Trophoblast cell (in vitro differentiated cells and primary cell): ENCODE data around the gene NDUFAF8.

ENCODE experiments used
- DNase-seq, 2 donors: peaks; one replicate each; pipeline ENCODE4 v3.0.0-alpha.2; 2016
- H2AFZ ChIP-seq: 2 replicates; pipeline ENCODE4 v1.6.1; 2013; ENCODE audit warnings: low read length, moderate library complexity, mild to moderate bottlenecking; ENCODE audit not compliant: insufficient read depth, poor library complexity
- H2AK5ac ChIP-seq: 2 replicates; pipeline ENCODE4 v1.6.1; 2013; ENCODE audit warnings: mild to moderate bottlenecking, low read length
- H2BK120ac ChIP-seq: 2 replicates; pipeline ENCODE4 v1.6.1; 2013; ENCODE audit warnings: low read length, mild to moderate bottlenecking, moderate library complexity; ENCODE audit not compliant: insufficient read depth, poor library complexity
- H2BK12ac ChIP-seq: 2 replicates; pipeline ENCODE4 v1.6.1; 2013; ENCODE audit warnings: mild to moderate bottlenecking, low read length, moderate library complexity
- H2BK5ac ChIP-seq: 2 replicates; pipeline ENCODE4 v1.6.1; 2013; ENCODE audit warnings: low read length, low read depth, moderate library complexity, mild to moderate bottlenecking; ENCODE audit not compliant: poor library complexity
- H3K14ac ChIP-seq: 2 replicates; pipeline ENCODE4 v1.6.1; 2013; ENCODE audit warnings: mild to moderate bottlenecking, low read length
- H3K18ac ChIP-seq: 2 replicates; pipeline ENCODE4 v1.6.1; 2013; ENCODE audit warnings: mild to moderate bottlenecking, low read length
- H3K23ac ChIP-seq: 2 replicates; pipeline ENCODE4 v1.6.1; 2013; ENCODE audit warnings: low read length
- H3K27ac ChIP-seq: 2 replicates; pipeline ENCODE4 v1.5.1; 2013; ENCODE audit warnings: low read depth, mild to moderate bottlenecking, inconsistent platforms, low read length, moderate library complexity
- H3K27me3 ChIP-seq: 2 replicates; pipeline ENCODE4 v1.6.1; 2013; ENCODE audit warnings: inconsistent platforms, mild to moderate bottlenecking, low read length, moderate library complexity; ENCODE audit not compliant: insufficient read depth
- H3K36me3 ChIP-seq, 2 experiments: 1 replicate in 1 of 2; 2 replicates in 1 of 2; pipeline ENCODE4 v1.6.1; 2013; ENCODE audit warnings: low read length in 2 of 2, mild to moderate bottlenecking in 2 of 2, moderate library complexity in 1 of 2; ENCODE audit not compliant: insufficient read depth in 2 of 2, control insufficient read depth in 1 of 2
- H3K4ac ChIP-seq: 2 replicates; pipeline ENCODE4 v1.6.1; 2013; ENCODE audit warnings: low read depth, mild to moderate bottlenecking, low read length, moderate library complexity
- H3K4me1 ChIP-seq, 2 experiments: 1 replicate in 1 of 2; 2 replicates in 1 of 2; pipeline ENCODE4 v1.6.1; 2013; ENCODE audit warnings: low read length in 2 of 2, mild to moderate bottlenecking in 2 of 2, moderate library complexity in 1 of 2; ENCODE audit not compliant: insufficient read depth in 2 of 2, control insufficient read depth in 1 of 2
- H3K4me2 ChIP-seq: 2 replicates; pipeline ENCODE4 v1.6.1; 2013; ENCODE audit warnings: inconsistent platforms, mild to moderate bottlenecking, low read length, moderate library complexity
- H3K4me3 ChIP-seq: 2 replicates; pipeline ENCODE4 v1.5.1; 2013; ENCODE audit warnings: mild to moderate bottlenecking, low read depth, low read length, inconsistent platforms
- H3K79me1 ChIP-seq: one replicate; pipeline ENCODE4 v1.6.1; 2013; ENCODE audit warnings: low read length
- H3K79me2 ChIP-seq: 2 replicates; pipeline ENCODE4 v1.6.1; 2013; ENCODE audit warnings: low read length, mild to moderate bottlenecking; ENCODE audit not compliant: control insufficient read depth, insufficient read depth, poor library complexity
- H3K9ac ChIP-seq: 2 replicates; pipeline ENCODE4 v1.6.1; 2013; ENCODE audit warnings: mild to moderate bottlenecking, low read length
- H3K9me3 ChIP-seq: 2 replicates; pipeline ENCODE4 v1.6.1; 2013; ENCODE audit warnings: low read depth, mild to moderate bottlenecking, control low read depth, inconsistent platforms, low read length; ENCODE audit not compliant: insufficient read depth
- H4K12ac ChIP-seq: 2 replicates; pipeline ENCODE4 v1.6.1; 2013; ENCODE audit warnings: low read depth, mild to moderate bottlenecking, low read length, moderate library complexity
- H4K8ac ChIP-seq: 2 replicates; pipeline ENCODE4 v1.6.1; 2013; ENCODE audit warnings: low read depth, mild to moderate bottlenecking, low read length, moderate library complexity
- H4K91ac ChIP-seq: one replicate; pipeline ENCODE4 v1.6.1; 2013; ENCODE audit warnings: low read depth, mild to moderate bottlenecking, low read length, moderate library complexity
- WGBS: extraction: QIAGEN DNeasy Blood & Tissue Kit; methylation state at CpG from one replicate; pipeline ENCODE4 v1.1.7; 2013; ENCODE audit warnings: missing lambda C conversion rate; ENCODE audit not compliant: insufficient read length, insufficient coverage; ENCODE audit errors: extremely low coverage; 5-methylcytosine and 5-hydroxymethylcytosine counted together

The NDUFAF8 gene

DNA sequence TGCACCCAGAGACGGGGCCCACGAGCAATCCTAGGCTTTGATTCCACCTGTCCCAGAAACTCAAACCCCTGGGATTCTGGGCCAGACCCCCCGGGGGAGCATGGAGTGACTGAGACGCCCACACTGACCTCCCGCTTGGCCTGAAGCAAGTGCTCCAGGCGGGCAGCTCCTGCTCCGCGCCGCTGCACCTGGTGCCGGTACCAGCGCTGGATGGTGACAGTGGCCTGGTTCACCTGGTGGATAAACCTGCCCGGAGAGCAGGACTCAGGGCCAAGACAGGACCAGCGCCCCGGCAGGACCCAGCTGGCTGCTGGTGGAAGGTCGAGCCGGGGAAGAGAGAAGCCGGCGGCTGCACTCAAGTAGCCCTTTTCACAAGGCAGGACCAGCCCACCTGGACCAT is 38.9 kb upstream of the NDUFAF8 start:
- Histone ChIP-seq H2AK5ac (no peak overlapping the region), H3K27me3 (no peaks in the 10 kb centered on the region), H3K18ac (no peak overlapping the region), H2BK5ac (no peak overlapping the region), H3K79me2 (no peaks in the 10 kb centered on the region), H3K14ac (no peak overlapping the region), H3K9ac (no peak overlapping the region), H2BK120ac (no peak overlapping the region), H2BK12ac (no peak overlapping the region), H3K79me1 (no peaks in the 10 kb centered on the region), H3K9me3 (peaks cover 4% of the 10 kb centered on the region), H3K27ac (no peak overlapping the region), H2AFZ (no peak overlapping the region), H3K4me2 (no peak overlapping the region), H3K36me3 (peaks cover 34% of the 10 kb centered on the region in 2 experiments), H3K4me3 (no peak overlapping the region), H3K4ac (no peak overlapping the region), H4K12ac (no peak overlapping the region), H3K23ac (no peak overlapping the region), H4K91ac (no peak overlapping the region), H4K8ac (no peak overlapping the region), H3K4me1 (no peaks in the 10 kb centered on the region)
- no CpG with 5 or more reads among the region's 18 CpGs for WGBS
- DNase-seq = no peak

DNA sequence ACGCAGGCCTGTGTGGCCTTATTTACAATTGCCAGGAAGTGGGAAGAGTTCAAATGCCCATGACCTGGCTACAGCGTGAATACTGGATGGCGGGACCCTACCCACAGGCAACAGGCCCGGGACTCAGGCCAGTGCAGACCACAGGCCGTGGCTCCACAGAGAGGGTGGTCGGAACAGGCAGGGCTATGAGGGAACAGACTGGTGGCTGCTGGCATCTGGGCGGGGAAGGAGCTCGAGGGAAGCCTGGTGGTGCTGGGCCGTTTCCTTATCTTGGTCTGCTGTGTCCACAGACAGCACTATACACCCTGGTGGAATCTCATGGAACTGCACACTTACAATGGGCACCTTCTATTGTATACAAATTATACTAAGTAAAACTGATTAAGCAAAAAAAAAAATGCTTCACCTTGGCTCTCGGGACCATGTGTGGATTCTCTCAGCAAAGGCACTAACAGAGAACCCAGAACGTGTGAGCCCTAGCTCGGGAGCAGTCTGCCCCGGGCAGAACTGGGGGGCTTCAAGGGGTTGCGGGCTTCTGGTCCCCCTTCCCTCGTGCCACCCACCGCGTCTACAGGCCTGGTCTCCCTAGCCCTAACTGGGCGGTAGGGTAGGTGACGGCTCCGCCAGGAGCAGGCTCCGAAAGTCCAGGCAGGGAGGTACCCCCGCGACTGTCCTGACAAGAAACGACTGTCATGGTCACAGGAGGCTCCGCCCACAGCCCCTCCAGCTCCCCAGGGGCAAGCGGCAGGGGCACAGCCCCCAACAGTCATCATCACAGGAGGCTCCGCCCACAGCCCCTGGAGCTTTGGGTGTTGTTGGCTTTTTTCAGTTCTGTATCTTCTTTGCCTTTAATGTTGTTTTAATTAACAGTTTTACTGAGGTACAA is 38.2 kb upstream of the NDUFAF8 start:
- Histone ChIP-seq H2BK120ac (no peak overlapping the region), H3K27me3 (no peaks in the 10 kb centered on the region), H3K9me3 (peaks cover 4% of the 10 kb centered on the region), H3K4ac (no peak overlapping the region), H3K14ac (no peak overlapping the region), H2BK5ac (no peak overlapping the region), H3K4me3 (no peak overlapping the region), H2AFZ (no peak overlapping the region), H3K9ac (no peak overlapping the region), H3K23ac (no peak overlapping the region), H3K79me1 (no peaks in the 10 kb centered on the region), H4K91ac (no peak overlapping the region), H3K4me1 (no peaks in the 10 kb centered on the region), H4K8ac (no peak overlapping the region), H2BK12ac (no peak overlapping the region), H3K4me2 (no peak overlapping the region), H2AK5ac (no peak overlapping the region), H3K27ac (no peak overlapping the region), H3K18ac (no peak overlapping the region), H3K79me2 (no peaks in the 10 kb centered on the region), H4K12ac (no peak overlapping the region), H3K36me3 (peaks cover 27 to 28% of the 10 kb centered on the region in 2 experiments)
- peak; percentile 55 to 86 for DNase-seq
- no CpG with 5 or more reads among the region's 27 CpGs for WGBS

DNA sequence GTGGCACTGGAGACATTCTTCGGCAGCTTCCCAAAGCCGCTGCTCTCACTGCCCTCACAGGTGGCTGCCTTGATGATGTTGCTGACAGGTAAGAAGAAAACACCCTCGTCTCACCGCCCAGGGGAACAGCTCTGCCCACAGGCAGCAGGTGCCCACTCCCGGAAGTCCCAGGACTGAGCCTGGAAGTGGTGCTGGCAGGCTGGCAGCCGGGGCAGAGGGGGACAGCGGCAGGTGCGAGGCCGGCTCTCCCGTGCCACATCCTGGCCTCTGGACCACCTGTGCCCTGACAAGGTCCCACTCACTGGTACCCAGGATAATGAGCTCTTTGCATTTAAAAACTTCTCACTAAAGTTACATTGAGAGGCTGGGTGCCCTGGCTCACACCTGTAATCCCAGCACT is 36.8 kb upstream of the NDUFAF8 start:
- H3K9ac ChIP-seq = no peak overlapping the region
- no peak overlapping the region for H4K12ac ChIP-seq
- H2BK5ac ChIP-seq = no peak overlapping the region
- WGBS = no CpG with 5 or more reads among the region's 10 CpGs
- H2AK5ac ChIP-seq = no peak overlapping the region
- H3K9me3 ChIP-seq = peaks cover 4% of the 10 kb centered on the region
- H2BK12ac ChIP-seq = no peak overlapping the region
- H4K91ac ChIP-seq = no peak overlapping the region
- no peak overlapping the region for H2BK120ac ChIP-seq
- DNase-seq = no peak
- no peak overlapping the region for H3K27ac ChIP-seq
- no peak overlapping the region for H3K14ac ChIP-seq
- H3K4me1 ChIP-seq = no peaks in the 10 kb centered on the region
- no peak overlapping the region for H3K4ac ChIP-seq
- peaks cover 21 to 26% of the 10 kb centered on the region in 2 experiments for H3K36me3 ChIP-seq
- no peak overlapping the region for H3K23ac ChIP-seq
- H3K79me2 ChIP-seq = no peaks in the 10 kb centered on the region
- H3K27me3 ChIP-seq = no peaks in the 10 kb centered on the region
- no peak overlapping the region for H3K4me2 ChIP-seq
- H3K4me3 ChIP-seq = no peak overlapping the region
- no peak overlapping the region for H4K8ac ChIP-seq
- no peak overlapping the region for H2AFZ ChIP-seq
- H3K18ac ChIP-seq = no peak overlapping the region
- H3K79me1 ChIP-seq = no peaks in the 10 kb centered on the region

DNA sequence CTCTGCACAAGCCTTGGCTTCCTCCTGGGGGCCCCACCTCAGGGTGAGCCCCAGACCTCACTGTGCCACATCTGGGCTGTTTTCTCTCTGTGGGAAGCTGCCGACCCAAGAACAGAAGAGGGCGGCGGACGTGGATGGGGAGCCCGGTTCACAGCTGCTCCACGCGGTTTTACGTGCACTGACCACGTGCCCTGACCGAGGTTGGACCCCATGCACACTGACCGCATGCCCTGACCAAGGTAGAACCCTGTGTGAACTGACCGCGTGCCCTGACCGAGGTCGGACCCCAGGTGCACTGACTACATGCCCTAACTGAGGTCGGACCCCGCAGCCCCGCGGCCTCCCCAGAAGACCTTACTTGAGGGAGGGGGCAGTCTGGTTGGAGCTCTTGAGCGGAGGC is 36.0 kb upstream of the NDUFAF8 start:
- Histone ChIP-seq H2BK12ac (no peak overlapping the region), H3K27ac (no peak overlapping the region), H3K18ac (no peak overlapping the region), H3K23ac (no peak overlapping the region), H3K4me3 (no peak overlapping the region), H3K27me3 (no peaks in the 10 kb centered on the region), H2AK5ac (no peak overlapping the region), H2BK5ac (no peak overlapping the region), H3K14ac (no peak overlapping the region), H4K8ac (no peak overlapping the region), H2AFZ (no peak overlapping the region), H4K12ac (no peak overlapping the region), H3K9me3 (peaks cover 8% of the 10 kb centered on the region), H3K4ac (no peak overlapping the region), H3K36me3 (peaks cover 22% of the 10 kb centered on the region in 2 experiments), H3K4me2 (no peak overlapping the region), H3K79me1 (no peaks in the 10 kb centered on the region), H3K4me1 (no peaks in the 10 kb centered on the region), H3K9ac (no peak overlapping the region), H4K91ac (no peak overlapping the region), H3K79me2 (no peaks in the 10 kb centered on the region), H2BK120ac (no peak overlapping the region)
- WGBS = no CpG with 5 or more reads among the region's 20 CpGs
- no peak for DNase-seq
